Nucleus accumbens (tissue), 56 donors: ENCODE results near the gene SLC17A3.

Source experiments
- DNase-seq, 56 donors: peaks; one replicate each; lab custom pipeline; 2025; lab: John Stamatoyannopoulos, UW

The SLC17A3 gene

GRCh38 chr6:25842526-25842925, 31.5 kb downstream of the SLC17A3 start:
- DNase-seq: no peak

DNA sequence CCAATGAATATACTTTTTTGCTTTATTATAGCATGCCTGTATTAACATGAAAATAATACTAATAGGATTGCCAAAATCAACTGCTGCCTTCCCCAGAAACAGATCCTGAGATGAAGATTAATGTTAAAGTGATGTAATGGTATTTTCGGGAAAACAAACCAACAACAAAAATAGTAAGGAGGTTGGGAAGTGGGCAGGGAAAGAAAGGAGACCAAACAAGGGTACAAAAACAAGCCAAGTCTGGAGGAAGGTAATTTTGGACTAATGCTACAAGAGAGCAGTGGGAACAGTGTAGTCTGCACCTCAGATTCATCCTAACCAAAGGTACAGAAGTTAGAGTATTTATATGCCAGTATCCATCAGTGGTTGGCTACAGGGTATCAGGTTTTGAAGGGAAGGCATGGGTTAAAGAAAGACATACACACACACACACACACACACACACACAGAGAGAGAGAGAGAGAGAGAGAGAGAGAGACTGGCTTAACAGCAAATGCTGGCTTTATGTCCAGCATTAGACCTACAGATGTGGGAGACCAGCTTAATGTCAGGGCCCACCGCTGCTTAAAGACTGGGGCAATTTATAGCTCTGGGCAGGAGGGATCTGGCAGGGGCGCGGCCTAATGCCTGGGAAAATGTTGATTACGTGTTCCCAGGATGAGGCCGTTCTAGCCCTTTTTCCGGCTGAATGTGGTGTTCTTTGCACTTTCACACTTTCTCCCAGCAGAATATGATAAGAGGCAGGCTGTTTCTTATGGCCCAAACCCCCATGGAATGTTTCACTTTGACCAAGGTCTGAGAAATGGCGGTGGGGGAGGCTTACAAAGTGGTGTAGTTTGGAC, 38.4 kb downstream of the SLC17A3 start:
- DNase-seq: no peak

DNA sequence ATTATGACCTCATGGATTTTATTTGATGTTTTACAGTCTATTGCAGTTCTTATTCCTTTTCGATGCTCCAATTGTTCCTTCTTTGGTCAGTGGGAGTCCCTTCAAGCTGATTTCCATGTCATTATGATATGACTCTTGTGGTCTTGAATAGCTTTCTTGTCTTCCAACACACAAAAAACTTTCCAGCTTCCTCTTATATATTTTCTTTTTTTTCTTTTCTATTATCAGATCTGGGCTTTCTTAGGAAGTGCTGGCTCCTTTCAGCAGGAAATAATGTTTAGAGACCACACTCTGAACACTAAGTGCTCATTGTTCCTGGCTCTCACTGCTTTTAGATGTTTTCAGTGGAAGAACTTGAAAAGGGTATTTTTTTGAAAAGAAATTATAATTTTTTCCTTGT, 39.1 kb downstream of the SLC17A3 start:
- no peak for DNase-seq

DNA sequence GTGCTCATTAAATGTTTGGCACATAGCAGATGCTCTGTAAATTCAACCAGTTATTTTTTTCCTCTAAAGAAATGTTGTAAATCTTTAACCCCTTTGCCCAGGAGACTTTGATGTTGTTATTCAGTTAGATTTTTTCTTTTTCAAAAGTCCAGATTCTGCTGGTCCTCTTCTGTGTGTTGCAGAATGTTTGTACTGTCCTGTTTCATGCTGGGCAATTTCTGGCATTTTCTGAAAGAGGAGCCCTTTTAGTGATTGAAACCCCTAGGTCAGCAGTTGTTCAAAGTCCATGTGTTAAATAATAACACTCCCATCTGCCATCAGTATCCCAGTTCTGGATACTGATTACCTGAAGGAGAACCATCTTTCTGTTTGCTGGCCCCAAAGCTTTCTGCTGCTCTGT, 40.9 kb downstream of the SLC17A3 start:
- no peak for DNase-seq

DNA sequence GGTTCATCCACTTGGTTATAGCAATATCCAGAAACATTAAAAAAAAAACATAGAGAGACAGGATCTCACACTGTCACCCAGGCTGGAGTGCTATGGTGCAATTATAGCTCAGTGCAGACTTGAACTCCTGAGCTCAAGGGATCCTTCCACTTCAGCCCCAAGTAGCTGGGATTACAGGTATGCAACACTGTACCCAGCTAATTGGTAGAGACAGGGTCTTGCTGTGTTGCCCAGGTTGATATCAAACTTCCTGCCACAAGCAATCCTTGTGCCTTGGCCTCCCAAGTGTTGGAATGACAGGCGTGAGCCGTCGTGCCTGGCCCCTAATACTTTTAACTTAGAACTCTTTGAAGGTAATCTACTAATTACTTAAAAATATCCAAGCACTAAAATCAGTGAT, 41.4 kb downstream of the SLC17A3 start:
- no peak for DNase-seq

- no peak for DNase-seq
Observed at GRCh38 chr6:25832307-25832662, 41.8 kb downstream of the SLC17A3 start.

- no peak for DNase-seq
Observed at GRCh38 chr6:25831532-25832306, 42.3 kb downstream of the SLC17A3 start, which contains the start of gene SLC17A1. SLC17A1 (minus strand) TSS chr6:25832052; CDS start chr6:25830557, 1,495 bp downstream.

DNA sequence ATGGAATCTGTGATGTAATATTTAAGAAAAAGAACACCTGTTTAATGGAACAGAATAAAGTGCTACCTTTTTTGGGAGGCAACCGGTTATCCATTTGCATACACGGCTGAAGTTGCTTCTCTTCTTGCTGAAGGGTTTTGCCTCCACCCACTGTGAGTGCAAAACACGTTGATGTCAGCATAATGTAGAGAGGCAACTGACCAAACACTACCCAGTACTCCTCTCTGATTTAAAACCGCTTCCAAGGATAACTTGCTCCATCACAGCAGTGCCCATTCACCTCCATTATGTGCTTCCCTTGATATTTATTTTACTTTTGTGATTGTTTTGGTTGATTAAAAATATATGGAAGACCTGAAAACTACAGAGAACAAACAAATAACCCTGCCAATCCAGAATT, 43.6 kb downstream of the SLC17A3 start:
- no peak for DNase-seq

DNA sequence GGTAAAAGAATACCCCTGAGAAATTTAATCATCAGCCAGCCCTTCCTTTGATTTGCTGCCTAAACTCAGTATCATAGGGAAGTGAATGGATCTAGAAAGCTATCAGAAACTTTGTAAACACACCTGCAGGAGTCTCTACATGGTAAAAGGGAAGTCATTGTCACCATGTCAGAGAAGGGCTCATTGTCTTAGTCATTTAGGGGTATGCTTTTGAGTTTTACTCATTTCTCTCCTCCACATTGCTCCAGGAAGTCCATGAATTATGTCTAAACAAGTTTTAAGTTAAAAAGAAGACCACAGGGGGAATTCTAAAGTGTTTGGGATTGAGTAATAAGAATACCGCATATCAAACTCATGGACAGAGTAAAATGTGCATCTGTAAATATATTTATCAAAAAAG, 44.7 kb downstream of the SLC17A3 start:
- DNase-seq: no peak

DNA sequence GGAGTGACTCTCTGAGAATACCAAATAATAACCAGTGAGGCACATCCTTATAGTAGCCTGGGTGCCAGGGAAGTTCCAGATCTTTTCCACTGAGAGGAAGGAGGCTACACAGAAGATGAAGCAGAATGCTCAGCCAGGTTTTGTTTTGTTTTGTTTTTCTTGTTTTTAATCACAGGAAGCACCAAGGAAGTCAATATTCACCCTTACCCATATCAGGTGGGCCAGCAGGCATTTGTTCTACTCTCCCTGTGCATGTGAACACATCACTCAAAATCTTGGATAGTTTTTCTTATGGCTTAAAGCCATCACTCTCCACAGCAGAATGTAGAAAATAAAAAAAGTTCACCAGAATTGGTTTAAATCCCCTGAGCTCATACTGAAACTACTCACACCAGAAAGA, 52.7 kb downstream of the SLC17A3 start:
- no peak for DNase-seq

- no peak for DNase-seq
Observed at GRCh38 chr6:25816252-25816651, 57.8 kb downstream of the SLC17A3 start.

- no peak for DNase-seq
Observed at GRCh38 chr6:25815194-25815593, 58.8 kb downstream of the SLC17A3 start.

- no peak for DNase-seq
Observed at GRCh38 chr6:25804804-25805203, 69.2 kb downstream of the SLC17A3 start.

DNA sequence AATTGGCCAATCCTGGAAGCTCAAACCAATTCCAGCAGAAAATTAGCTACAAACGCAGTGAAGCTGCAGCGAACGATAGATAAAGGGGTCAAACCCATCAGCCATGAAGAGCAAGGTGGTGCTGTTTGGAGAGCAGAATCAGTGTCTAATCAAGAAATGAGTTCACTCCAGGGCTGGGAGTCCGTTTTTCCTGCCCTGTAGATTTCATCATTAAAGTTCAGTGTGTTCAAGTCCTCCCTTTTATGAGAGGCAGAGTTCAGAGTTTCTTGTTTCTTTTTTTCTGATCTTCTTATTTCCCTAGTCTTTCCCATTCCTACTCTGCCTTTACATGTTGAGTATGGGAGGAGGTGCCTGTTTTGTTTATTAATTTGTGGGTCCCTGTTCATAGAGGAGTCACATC, 72.6 kb downstream of the SLC17A3 start:
- DNase-seq: no peak
